Fibroblast of lung (primary cell): ENCODE results near the gene PLAGL1. TPM values are rescaled to one million over a fixed set of nuclear protein-coding genes. Genes with fewer than 3 reads are reported as not detected.

Experiments
- DNase-seq, 2 donors: peaks; one replicate each; pipeline versions ENCODE4 v3.0.0 to v3.0.0-alpha.2; 2010; ENCODE audit warnings: low read depth in 2 of 2
- H2AFZ ChIP-seq: 2 replicates; pipeline ENCODE4 v1.5.1; 2012; ENCODE audit warnings: low read length, control low read depth, inconsistent platforms
- H3K27ac ChIP-seq: 2 replicates; pipeline ENCODE4 v1.5.1; 2011; ENCODE audit warnings: low read length, control low read depth; ENCODE audit not compliant: insufficient read depth
- H3K27me3 ChIP-seq: 2 replicates; pipeline ENCODE4 v1.5.1; 2011; ENCODE audit warnings: mild to moderate bottlenecking, low read length; ENCODE audit not compliant: control insufficient read depth, insufficient read depth
- H3K36me3 ChIP-seq: 2 replicates; pipeline ENCODE4 v1.5.1; 2011; ENCODE audit warnings: low read length; ENCODE audit not compliant: control insufficient read depth, insufficient read depth
- H3K4me1 ChIP-seq: 2 replicates; pipeline ENCODE4 v1.5.1; 2011; ENCODE audit warnings: low read length; ENCODE audit not compliant: control insufficient read depth, insufficient read depth; ENCODE audit errors: extremely low read depth
- H3K4me2 ChIP-seq: 2 replicates; pipeline ENCODE4 v1.5.1; 2011; ENCODE audit warnings: low read length, control low read depth; ENCODE audit not compliant: insufficient read depth; ENCODE audit errors: extremely low read depth
- H3K4me3 ChIP-seq, 4 experiments: fragments of 200-600 bp in 1 of 4; sonication (generic) in 1 of 4; replicated peaks in 1 of 4; 2 replicates each; pipeline ENCODE4 v1.5.1; 2011 to 2016; ENCODE audit warnings: low read length in 4 of 4, low read depth in 3 of 4, mild to moderate bottlenecking in 3 of 4, control low read depth in 2 of 4, inconsistent platforms in 1 of 4, mixed read lengths in 1 of 4; ENCODE audit not compliant: insufficient read depth in 1 of 4; ENCODE audit errors: control extremely low read depth in 1 of 4
- H3K79me2 ChIP-seq: 2 replicates; pipeline ENCODE4 v1.5.1; 2012; ENCODE audit warnings: mild to moderate bottlenecking, low read length, inconsistent platforms; ENCODE audit not compliant: control insufficient read depth, insufficient read depth
- H3K9ac ChIP-seq: 2 replicates; pipeline ENCODE4 v1.5.1; 2011; ENCODE audit warnings: mild to moderate bottlenecking, low read length, control low read depth; ENCODE audit not compliant: insufficient read depth
- H3K9me3 ChIP-seq: 2 replicates; pipeline ENCODE4 v1.5.1; 2012; ENCODE audit warnings: low read depth, low read length; ENCODE audit not compliant: control insufficient read depth, insufficient read depth
- H4K20me1 ChIP-seq: 2 replicates; pipeline ENCODE4 v1.5.1; 2011; ENCODE audit warnings: low read length; ENCODE audit not compliant: control insufficient read depth, insufficient read depth; ENCODE audit errors: extremely low read depth
- CTCF ChIP-seq, 2 donors: IDR thresholded peaks in 1 of 2; conservative IDR thresholded peaks in 1 of 2; 1 replicate in 1 of 2; 2 replicates in 1 of 2; pipeline ENCODE4 v1.5.1; 2011 to 2012; ENCODE audit warnings: low read length in 2 of 2, control low read depth in 1 of 2, inconsistent platforms in 1 of 2, low read depth in 1 of 2, mild to moderate bottlenecking in 1 of 2
- EZH2 ChIP-seq: IDR thresholded peaks from 2 replicates; pipeline ENCODE4 v1.5.1; 2012; ENCODE audit warnings: low read length, control low read depth, mild to moderate bottlenecking; ENCODE audit errors: missing control alignments
- polyA plus RNA-seq, 2 donors: library from polyadenylated mRNA; depleted of rRNA in 1 of 2; stranded (reverse) in 1 of 2; unstranded in 1 of 2; fragments of >200 nt; gene quantifications; 2 replicates each; pipeline ENCODE4 v1.2.1, GENCODE V29; 2011 to 2012; ENCODE audit warnings: missing spikeins in 1 of 2
- total RNA-seq: library from RNA; depleted of rRNA; stranded (reverse); fragments of >200 nt; gene quantifications from 2 replicates; pipeline ENCODE4 v1.2.1, GENCODE V29; 2014

PLAGL1 gene
- total and polyA plus RNA-seq, 2 donors (not counting 1 experiment from before 2014, with no cell fraction given), result 11.4 to 24.2 TPM

- no peaks in the 10 kb centered on the region for H4K20me1 ChIP-seq
- TF ChIP-seq CTCF (conservative IDR thresholded peaks at IDR 0.05 in 1 of 2, IDR thresholded peaks at IDR 0.05 in 1 of 2; ENCODE audit: low read depth in 1 of 2, low read length in 2 of 2) (no peak), EZH2 (no peak)
- no peaks in the 10 kb centered on the region for H3K79me2 ChIP-seq
- no peaks in the 10 kb centered on the region for H3K36me3 ChIP-seq
- H3K9ac ChIP-seq, result no peak overlapping the region
- H3K4me1 ChIP-seq, result no peaks in the 10 kb centered on the region
- no peak overlapping the region for H3K4me3 ChIP-seq
- DNase-seq, result no peak
- no peak overlapping the region for H2AFZ ChIP-seq
- no peak overlapping the region for H3K27ac ChIP-seq
- no peak overlapping the region for H3K4me2 ChIP-seq
- no peaks in the 10 kb centered on the region for H3K27me3 ChIP-seq
- H3K9me3 ChIP-seq, result no peaks in the 10 kb centered on the region
Observed at GRCh38 chr6:143949535-143949934, 58.5 kb downstream of the PLAGL1 start.

- H3K27me3 ChIP-seq, result no peaks in the 10 kb centered on the region
- no peak overlapping the region for H3K4me3 ChIP-seq
- TF ChIP-seq EZH2, result no peak
- no peak for TF ChIP-seq CTCF (conservative IDR thresholded peaks at IDR 0.05 in 1 of 2, IDR thresholded peaks at IDR 0.05 in 1 of 2; ENCODE audit: low read depth in 1 of 2, low read length in 2 of 2)
- no peak overlapping the region for H3K27ac ChIP-seq
- DNase-seq, result no peak
- H2AFZ ChIP-seq, result no peak overlapping the region
- no peak overlapping the region for H3K9ac ChIP-seq
- H3K9me3 ChIP-seq, result no peaks in the 10 kb centered on the region
- H4K20me1 ChIP-seq, result peaks cover 1% of the 10 kb centered on the region
- H3K4me1 ChIP-seq, result no peaks in the 10 kb centered on the region
- H3K4me2 ChIP-seq, result no peak overlapping the region
- H3K79me2 ChIP-seq, result no peaks in the 10 kb centered on the region
- H3K36me3 ChIP-seq, result no peaks in the 10 kb centered on the region
Observed at GRCh38 chr6:143948208-143948607, 59.9 kb downstream of the PLAGL1 start.

GRCh38 chr6:143941852-143942627 lies 66.0 kb downstream of the PLAGL1 start:
- H3K27ac ChIP-seq, result no peak overlapping the region

More at GRCh38 chr6:143941852-143942627, 66.0 kb downstream of the PLAGL1 start:
- Histone ChIP-seq H4K20me1 (peaks cover 1% of the 10 kb centered on the region), H3K9ac (no peak overlapping the region), H3K4me1 (no peaks in the 10 kb centered on the region), H3K79me2 (no peaks in the 10 kb centered on the region), H3K9me3 (no peaks in the 10 kb centered on the region), H3K36me3 (no peaks in the 10 kb centered on the region), H3K27me3 (no peaks in the 10 kb centered on the region), H3K4me2 (no peak overlapping the region), H2AFZ (no peak overlapping the region), H3K4me3 (no peak overlapping the region)
- peak; percentile 39 to 71 for DNase-seq
- TF ChIP-seq CTCF (conservative IDR thresholded peaks at IDR 0.05 in 1 of 2, IDR thresholded peaks at IDR 0.05 in 1 of 2; ENCODE audit: low read depth in 1 of 2, low read length in 2 of 2) (peak; percentile 58 to 79), EZH2 (no peak)
